Hepatocyte (in vitro differentiated cells): Measurements from ENCODE around the gene ADCY1. TPM values are rescaled to one million over a fixed set of nuclear protein-coding genes. Genes with fewer than 3 reads are reported as not detected.

Experiments
- DNase-seq: peaks from one replicate; pipeline ENCODE4 v3.0.0-alpha.2; 2016; ENCODE audit warnings: low spot score
- H2AFZ ChIP-seq: fragments of 200-600 bp; sonication (generic); 2 replicates; pipeline ENCODE4 v1.6.0; 2016; ENCODE audit warnings: antibody characterized with exemption, mild to moderate bottlenecking
- H3K27ac ChIP-seq: fragments of 200-600 bp; sonication (generic); 2 replicates; pipeline ENCODE4 v1.5.1; 2016; ENCODE audit warnings: mild to moderate bottlenecking
- H3K27me3 ChIP-seq: fragments of 200-600 bp; sonication (generic); 2 replicates; pipeline ENCODE4 v1.6.1; 2016
- H3K36me3 ChIP-seq: fragments of 200-600 bp; sonication (generic); replicated peaks from 2 replicates; pipeline ENCODE4 v1.5.1; 2016; ENCODE audit warnings: low read depth; ENCODE audit not compliant: insufficient read depth
- H3K4me1 ChIP-seq: fragments of 200-600 bp; sonication (generic); 2 replicates; pipeline ENCODE4 v1.5.1; 2016; ENCODE audit warnings: mild to moderate bottlenecking, moderate library complexity; ENCODE audit not compliant: insufficient read depth
- H3K4me2 ChIP-seq: fragments of 200-600 bp; sonication (generic); 2 replicates; pipeline ENCODE4 v1.6.0; 2016
- H3K4me3 ChIP-seq: fragments of 200-600 bp; sonication (generic); 2 replicates; pipeline ENCODE4 v1.5.1; 2016; ENCODE audit warnings: mild to moderate bottlenecking
- H3K79me2 ChIP-seq: fragments of 200-600 bp; sonication (generic); 2 replicates; pipeline ENCODE4 v1.6.0; 2017; ENCODE audit warnings: mild to moderate bottlenecking
- H3K9me2 ChIP-seq: fragments of 200-600 bp; sonication (generic); replicated peaks from 2 replicates; pipeline ENCODE4 v1.6.0; 2017; ENCODE audit warnings: mild to moderate bottlenecking; ENCODE audit not compliant: insufficient read depth
- H3K9me3 ChIP-seq: fragments of 200-600 bp; sonication (generic); 2 replicates; pipeline ENCODE4 v1.5.1; 2016; ENCODE audit warnings: low read depth, mild to moderate bottlenecking
- H4K20me1 ChIP-seq: fragments of 200-600 bp; sonication (generic); 2 replicates; pipeline ENCODE4 v1.6.0; 2016; ENCODE audit warnings: mild to moderate bottlenecking; ENCODE audit not compliant: insufficient read depth, poor library complexity, severe bottlenecking
- EZH2 ChIP-seq: fragments of 200-600 bp; sonication (generic); IDR thresholded peaks from 2 replicates; pipeline ENCODE4 v1.6.1; 2016; ENCODE audit warnings: antibody characterized with exemption, mild to moderate bottlenecking, borderline replicate concordance
- EZH2phosphoT487 ChIP-seq: fragments of 200-600 bp; sonication (generic); IDR thresholded peaks from one replicate; pipeline ENCODE4 v1.6.1; 2018; ENCODE audit warnings: antibody characterized with exemption, mild to moderate bottlenecking, low read depth, moderate library complexity; ENCODE audit not compliant: unreplicated experiment, severe bottlenecking
- WGBS: methylation state at CpG from one replicate; pipeline ENCODE4 v1.1.6; 2016; ENCODE audit warnings: low lambda C conversion rate; ENCODE audit errors: missing lambda C conversion rate; 5-methylcytosine and 5-hydroxymethylcytosine counted together
- polyA plus RNA-seq: library from polyadenylated mRNA; unstranded; fragments of >200 nt; fragmentation: Nextera tagmentation; extraction: Ambion mirVana; gene quantifications from 2 replicates; pipeline ENCODE4 v1.2.1, GENCODE V29; 2016
- total RNA-seq: library from RNA; depleted of rRNA; stranded (reverse); fragments of >200 nt; gene quantifications from 2 replicates; pipeline ENCODE4 v1.2.3, GENCODE V29; 2014
- TF ChIP-seq, protein P1 (sequence below): fragments of 200-600 bp; sonication (generic); IDR thresholded peaks from 2 replicates; pipeline ENCODE4 v1.5.1; 2016; ENCODE audit warnings: antibody characterized with exemption, mild to moderate bottlenecking; ENCODE audit not compliant: poor library complexity

Gene ADCY1
- total and polyA plus RNA-seq, 2 experiments from 2014 or later = 1.3 to 2.9 TPM

DNA sequence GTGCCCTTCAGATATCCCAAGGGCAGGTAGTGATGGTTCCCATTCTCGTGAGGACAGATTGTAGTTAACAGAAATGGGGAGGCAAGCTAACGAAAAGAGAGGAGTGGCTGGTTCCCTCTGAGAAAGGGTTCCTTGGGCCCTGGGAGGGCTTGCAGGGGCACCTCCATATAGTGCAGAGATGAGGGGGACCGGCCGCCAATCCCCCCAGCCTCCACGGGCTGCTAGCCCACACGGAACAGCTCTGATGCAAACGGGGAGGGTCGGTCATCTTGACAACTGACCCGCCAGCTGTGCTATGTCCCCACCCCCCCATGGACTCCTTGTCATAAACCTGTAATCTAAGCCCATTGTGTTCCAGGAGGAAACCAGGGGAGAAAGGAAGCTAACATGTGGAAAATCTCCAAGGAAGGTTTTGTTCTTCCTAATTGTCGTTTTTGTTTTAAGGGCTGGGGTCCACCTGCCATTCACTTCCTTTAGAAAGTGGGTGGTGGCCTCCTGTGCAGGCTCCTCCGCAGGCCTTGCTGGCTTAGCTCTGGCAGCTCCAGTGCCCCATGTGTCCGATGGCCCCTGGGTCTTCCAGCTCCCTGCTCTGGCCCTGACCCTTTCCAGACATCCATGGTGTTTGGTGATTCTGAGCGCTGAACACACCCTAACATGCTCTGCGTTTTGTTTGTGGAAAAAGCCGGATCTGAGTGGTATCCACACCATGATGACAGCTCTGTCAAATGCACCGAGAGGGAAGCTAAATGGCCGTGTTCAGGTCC, 15.9 kb downstream of the ADCY1 start:
- H3K4me2 ChIP-seq = no peak overlapping the region
- no peaks in the 10 kb centered on the region for H3K27me3 ChIP-seq
- no peaks in the 10 kb centered on the region for H3K79me2 ChIP-seq
- H3K9me2 ChIP-seq = no peaks in the 10 kb centered on the region
- H2AFZ ChIP-seq = no peak overlapping the region
- H3K27ac ChIP-seq = no peak overlapping the region
- WGBS = 86% methylated on average over 16 of the region's 17 CpGs
- H3K9me3 ChIP-seq = no peaks in the 10 kb centered on the region
- no peaks in the 10 kb centered on the region for H3K4me1 ChIP-seq
- no peak overlapping the region for H3K4me3 ChIP-seq
- H3K36me3 ChIP-seq = no peaks in the 10 kb centered on the region
- no peak for TF ChIP-seq EZH2
- TF ChIP-seq EZH2phosphoT487 = no peak
- TF ChIP-seq, protein P1, sequence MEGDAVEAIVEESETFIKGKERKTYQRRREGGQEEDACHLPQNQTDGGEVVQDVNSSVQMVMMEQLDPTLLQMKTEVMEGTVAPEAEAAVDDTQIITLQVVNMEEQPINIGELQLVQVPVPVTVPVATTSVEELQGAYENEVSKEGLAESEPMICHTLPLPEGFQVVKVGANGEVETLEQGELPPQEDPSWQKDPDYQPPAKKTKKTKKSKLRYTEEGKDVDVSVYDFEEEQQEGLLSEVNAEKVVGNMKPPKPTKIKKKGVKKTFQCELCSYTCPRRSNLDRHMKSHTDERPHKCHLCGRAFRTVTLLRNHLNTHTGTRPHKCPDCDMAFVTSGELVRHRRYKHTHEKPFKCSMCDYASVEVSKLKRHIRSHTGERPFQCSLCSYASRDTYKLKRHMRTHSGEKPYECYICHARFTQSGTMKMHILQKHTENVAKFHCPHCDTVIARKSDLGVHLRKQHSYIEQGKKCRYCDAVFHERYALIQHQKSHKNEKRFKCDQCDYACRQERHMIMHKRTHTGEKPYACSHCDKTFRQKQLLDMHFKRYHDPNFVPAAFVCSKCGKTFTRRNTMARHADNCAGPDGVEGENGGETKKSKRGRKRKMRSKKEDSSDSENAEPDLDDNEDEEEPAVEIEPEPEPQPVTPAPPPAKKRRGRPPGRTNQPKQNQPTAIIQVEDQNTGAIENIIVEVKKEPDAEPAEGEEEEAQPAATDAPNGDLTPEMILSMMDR = no peak
- DNase-seq = no peak
- H4K20me1 ChIP-seq = no peaks in the 10 kb centered on the region

DNA sequence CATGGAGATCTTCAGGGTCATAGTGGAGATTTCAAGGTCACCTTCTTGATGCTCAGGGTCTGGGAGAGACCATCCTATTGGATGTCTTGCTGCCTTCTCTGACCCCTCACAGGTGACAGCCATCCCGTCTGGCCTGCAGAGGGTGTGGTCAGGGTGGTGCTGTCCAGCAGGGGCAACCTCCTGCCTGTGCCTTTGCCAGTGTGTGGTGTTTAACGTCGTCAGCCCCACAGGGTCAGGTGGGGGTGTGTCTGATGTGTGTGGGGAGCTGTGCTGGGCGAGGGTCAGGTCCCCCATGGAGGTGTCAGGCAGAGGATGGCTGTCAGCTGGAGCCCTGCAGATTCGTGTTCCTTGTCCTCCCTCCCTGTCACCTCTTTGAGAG, 16.5 kb downstream of the ADCY1 start:
- no peak for DNase-seq
- no peak for TF ChIP-seq EZH2phosphoT487
- TF ChIP-seq, protein P1 = no peak
- TF ChIP-seq EZH2 = no peak
- Histone ChIP-seq H4K20me1 (no peaks in the 10 kb centered on the region), H3K36me3 (no peaks in the 10 kb centered on the region), H3K4me1 (no peaks in the 10 kb centered on the region), H3K9me2 (no peaks in the 10 kb centered on the region), H3K79me2 (no peaks in the 10 kb centered on the region), H3K27ac (no peak overlapping the region), H3K9me3 (no peaks in the 10 kb centered on the region), H2AFZ (no peak overlapping the region), H3K27me3 (no peaks in the 10 kb centered on the region), H3K4me3 (no peak overlapping the region), H3K4me2 (no peak overlapping the region)
- 60% methylated on average over 5 of the region's 5 CpGs for WGBS

DNA sequence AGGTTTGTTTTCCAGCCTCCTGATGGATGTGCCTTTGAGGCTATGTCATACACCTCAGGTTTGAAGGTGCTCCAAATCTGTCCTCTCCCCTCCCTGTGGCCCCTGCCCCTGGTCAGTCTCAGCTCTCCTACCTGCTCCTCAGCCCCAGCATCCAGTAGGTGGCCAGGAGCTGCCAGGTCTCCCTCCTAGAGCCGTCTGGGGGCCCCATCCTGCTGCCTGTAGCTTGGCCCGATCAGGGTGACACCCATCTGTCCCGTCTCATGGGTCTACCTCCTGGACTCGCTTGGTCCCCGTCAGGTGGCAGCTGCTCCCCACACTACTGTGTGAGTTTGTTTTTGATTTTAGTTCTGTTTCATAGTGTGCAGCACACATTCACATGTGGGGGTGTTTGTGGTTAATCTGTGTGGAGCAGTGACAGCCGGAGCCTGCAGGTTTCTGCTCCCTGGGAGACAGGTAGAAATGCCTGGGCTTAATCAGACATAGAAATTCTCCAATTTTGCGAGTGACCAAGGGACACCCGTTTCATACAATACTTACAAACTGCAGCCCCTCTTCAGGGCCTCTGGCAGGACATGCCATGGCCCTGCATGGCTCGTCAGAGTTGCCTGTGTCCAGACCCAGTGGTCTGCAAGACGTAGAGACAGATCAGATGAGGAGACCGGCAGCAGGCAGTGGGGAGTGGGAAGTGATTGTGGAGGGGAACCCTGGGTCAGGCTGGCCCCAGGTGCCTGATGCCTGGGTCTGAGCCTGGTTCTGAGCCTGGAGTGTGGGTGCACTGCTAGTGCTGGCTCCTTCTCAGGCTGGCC, 17.1 kb downstream of the ADCY1 start:
- Histone ChIP-seq H3K4me1 (no peaks in the 10 kb centered on the region), H3K9me3 (no peaks in the 10 kb centered on the region), H3K4me3 (no peak overlapping the region), H3K27ac (no peak overlapping the region), H3K4me2 (no peak overlapping the region), H3K36me3 (no peaks in the 10 kb centered on the region), H2AFZ (no peak overlapping the region), H3K79me2 (no peaks in the 10 kb centered on the region), H4K20me1 (no peaks in the 10 kb centered on the region), H3K27me3 (no peaks in the 10 kb centered on the region), H3K9me2 (no peaks in the 10 kb centered on the region)
- TF ChIP-seq, protein P1 = no peak
- TF ChIP-seq EZH2phosphoT487 = no peak
- WGBS = 90% methylated on average over 11 of the region's 11 CpGs
- DNase-seq = no peak
